Uterus (tissue), 2 donors: Measurements from ENCODE around the gene SDK2.

Experiments
- CTCF ChIP-seq, 4 experiments: fragments of 200-600 bp in 2 of 4; fragments of 450-650 bp in 2 of 4; sonication (generic) in 2 of 4; IDR thresholded peaks; one replicate each; pipeline ENCODE4 v1.5.1; 2016 to 2019; ENCODE audit warnings: antibody characterized with exemption in 4 of 4, mild to moderate bottlenecking in 2 of 4, moderate library complexity in 1 of 4
- POLR2A ChIP-seq, 2 donors: fragments of 450-650 bp; IDR thresholded peaks; one replicate each; pipeline ENCODE4 v1.6.1; 2016; ENCODE audit warnings: antibody characterized with exemption in 2 of 2, mild to moderate bottlenecking in 1 of 2, moderate library complexity in 1 of 2

GRCh38 chr17:73376636-73377035, 267.6 kb downstream of the SDK2 start:
- no peak for TF ChIP-seq CTCF (IDR thresholded peaks at IDR 0.05)
- no peak for TF ChIP-seq POLR2A (IDR thresholded peaks at IDR 0.05)
